ENCODE results near the gene GPATCH11.

Gene GPATCH11

DNA sequence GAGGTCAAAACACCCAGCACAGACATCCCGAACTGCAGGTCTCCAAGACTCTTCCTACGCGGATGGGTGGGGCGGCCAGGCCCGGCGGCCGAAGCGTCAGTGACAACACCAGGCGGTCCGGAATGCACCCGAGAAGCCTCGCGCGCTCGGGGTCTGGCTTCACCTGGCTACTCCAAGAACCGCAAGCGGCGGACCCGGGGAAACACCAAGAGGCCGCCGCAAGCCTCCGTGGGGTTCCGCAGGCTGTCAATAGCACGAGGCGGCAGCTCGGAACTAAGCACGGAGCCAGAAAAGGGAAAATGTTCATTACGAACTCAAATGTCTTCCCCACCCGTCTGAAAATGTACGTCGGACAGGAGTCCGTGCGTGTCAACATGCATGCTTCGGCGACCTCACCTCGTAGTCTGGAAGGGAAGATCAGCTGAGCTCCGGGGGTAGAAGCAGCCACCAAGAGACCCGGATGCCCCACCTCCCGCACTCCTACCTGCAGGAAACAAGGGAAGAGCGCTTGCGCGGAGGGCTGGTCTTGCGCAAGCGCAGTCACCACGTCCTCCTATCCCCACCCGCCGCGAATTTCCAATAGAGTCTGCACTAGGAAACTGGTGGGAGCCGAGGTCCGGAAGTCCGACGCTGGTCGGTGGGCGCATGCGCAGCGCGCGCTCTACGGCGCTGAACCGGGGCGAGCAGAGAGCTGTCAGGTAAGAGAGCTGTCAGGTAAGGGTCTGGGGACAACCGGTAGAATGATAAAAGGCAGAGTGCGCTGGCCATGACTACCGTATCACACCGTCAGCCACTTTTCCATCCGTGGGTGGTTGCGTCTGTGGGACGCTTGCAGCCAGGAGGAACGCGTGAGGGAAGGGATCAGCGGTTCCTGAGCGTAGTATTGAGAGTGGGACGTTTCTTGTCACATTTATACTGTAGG, at the start of gene GPATCH11, which contains the start of gene HEATR5B:
Gene GPATCH11, plus strand, starts transcription at position 646 of the 922 bp plus-strand sequence. CDS start 3,864 bp downstream, outside the sequence.
Gene HEATR5B, minus strand, starts transcription at position 500 of the 922 bp plus-strand sequence. CDS start 958 bp downstream, outside the sequence.
- Histone ChIP-seq H3K4me3 (ENCODE audit: low read depth in 1 of 5, low read length in 5 of 5) (peak within 1 kb of the TSS; percentile 93 to 100 (median 99)), H3K27me3 (ENCODE audit: control insufficient read depth in 5 of 5, insufficient read depth in 4 of 5, low read length in 5 of 5) (no peaks in the 10 kb centered on the region), H3K4me1 (ENCODE audit: control insufficient read depth in 5 of 5, insufficient read depth in 5 of 5, low read length in 5 of 5) (peaks cover 0 to 74% (median 64%) of the 10 kb centered on the region in 5 donors), H3K36me3 (ENCODE audit: control insufficient read depth in 5 of 5, insufficient read depth in 5 of 5, low read length in 5 of 5) (peaks cover 2 to 14% (median 12%) of the 10 kb centered on the region in 5 donors), H3K27ac (ENCODE audit: low read depth, low read length) (peak within 1 kb of the TSS; percentile 74), H3K9ac (ENCODE audit: low read length in 5 of 5) (peak within 1 kb of the TSS; percentile 70 to 96 (median 85)), H3K9me3 (ENCODE audit: control insufficient read depth in 5 of 5, low read length in 5 of 5) (no peaks in the 10 kb centered on the region)

DNA sequence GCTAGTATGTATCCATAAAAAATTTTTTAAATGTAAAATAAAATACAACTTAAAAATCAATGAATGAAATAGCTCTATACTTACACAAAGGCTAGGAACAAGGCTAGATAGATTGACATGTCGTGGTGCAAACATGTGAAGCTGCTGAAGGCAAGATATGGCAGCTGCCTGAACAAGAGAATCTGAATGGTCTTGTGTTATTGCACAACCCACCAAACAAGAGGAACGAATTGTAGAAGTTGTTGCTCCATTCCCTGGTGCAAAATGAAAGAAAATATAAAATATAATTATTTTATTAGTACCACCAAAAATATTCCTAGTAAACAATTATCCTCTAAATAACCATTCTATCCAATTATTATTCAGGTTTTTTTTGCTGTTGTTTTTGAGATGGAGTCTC, 46.5 kb upstream of the GPATCH11 start:
- peaks cover 19 to 57% (median 35%) of the 10 kb centered on the region in 5 donors for H3K36me3 ChIP-seq (ENCODE audit: control insufficient read depth in 5 of 5, insufficient read depth in 5 of 5, low read length in 5 of 5)
- H3K4me1 ChIP-seq (ENCODE audit: control insufficient read depth in 5 of 5, insufficient read depth in 5 of 5, low read length in 5 of 5): peaks cover 0 to 3% (median 0%) of the 10 kb centered on the region in 5 donors
- H3K9ac ChIP-seq (ENCODE audit: low read length in 5 of 5): no peak overlapping the region
- H3K27me3 ChIP-seq (ENCODE audit: control insufficient read depth in 5 of 5, insufficient read depth in 4 of 5, low read length in 5 of 5): no peaks in the 10 kb centered on the region
- H3K27ac ChIP-seq (ENCODE audit: low read depth, low read length): no peak overlapping the region
- H3K9me3 ChIP-seq (ENCODE audit: control insufficient read depth in 5 of 5, low read length in 5 of 5): no peaks in the 10 kb centered on the region
- no peak overlapping the region for H3K4me3 ChIP-seq (ENCODE audit: low read depth in 1 of 5, low read length in 5 of 5)

DNA sequence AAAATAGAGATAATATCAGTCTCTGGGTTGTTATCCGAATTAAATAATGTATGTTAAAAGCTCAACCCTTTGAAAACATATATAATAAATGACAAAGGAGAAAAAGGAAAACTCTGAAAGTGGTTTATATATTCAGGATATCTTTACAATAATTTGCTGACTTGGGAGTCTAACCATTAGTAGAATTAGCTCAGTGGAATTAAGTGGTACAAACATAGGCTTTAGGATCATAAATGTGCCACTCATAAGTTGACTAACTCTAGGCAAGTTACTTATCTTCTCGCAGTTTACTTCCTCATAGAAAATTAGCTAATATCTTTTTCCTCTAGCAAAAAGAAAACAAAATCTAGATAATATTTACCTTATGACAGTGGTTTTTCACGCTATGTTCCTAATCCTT, 44.7 kb upstream of the GPATCH11 start:
- peaks cover 0 to 9% (median 5%) of the 10 kb centered on the region in 5 donors for H3K4me1 ChIP-seq (ENCODE audit: control insufficient read depth in 5 of 5, insufficient read depth in 5 of 5, low read length in 5 of 5)
- H3K36me3 ChIP-seq (ENCODE audit: control insufficient read depth in 5 of 5, insufficient read depth in 5 of 5, low read length in 5 of 5): peaks cover 19 to 55% (median 35%) of the 10 kb centered on the region in 5 donors
- H3K27me3 ChIP-seq (ENCODE audit: control insufficient read depth in 5 of 5, insufficient read depth in 4 of 5, low read length in 5 of 5): no peaks in the 10 kb centered on the region
- H3K27ac ChIP-seq (ENCODE audit: low read depth, low read length): no peak overlapping the region
- no peaks in the 10 kb centered on the region for H3K9me3 ChIP-seq (ENCODE audit: control insufficient read depth in 5 of 5, low read length in 5 of 5)
- no peak overlapping the region for H3K4me3 ChIP-seq (ENCODE audit: low read depth in 1 of 5, low read length in 5 of 5)
- no peak overlapping the region for H3K9ac ChIP-seq (ENCODE audit: low read length in 5 of 5)

DNA sequence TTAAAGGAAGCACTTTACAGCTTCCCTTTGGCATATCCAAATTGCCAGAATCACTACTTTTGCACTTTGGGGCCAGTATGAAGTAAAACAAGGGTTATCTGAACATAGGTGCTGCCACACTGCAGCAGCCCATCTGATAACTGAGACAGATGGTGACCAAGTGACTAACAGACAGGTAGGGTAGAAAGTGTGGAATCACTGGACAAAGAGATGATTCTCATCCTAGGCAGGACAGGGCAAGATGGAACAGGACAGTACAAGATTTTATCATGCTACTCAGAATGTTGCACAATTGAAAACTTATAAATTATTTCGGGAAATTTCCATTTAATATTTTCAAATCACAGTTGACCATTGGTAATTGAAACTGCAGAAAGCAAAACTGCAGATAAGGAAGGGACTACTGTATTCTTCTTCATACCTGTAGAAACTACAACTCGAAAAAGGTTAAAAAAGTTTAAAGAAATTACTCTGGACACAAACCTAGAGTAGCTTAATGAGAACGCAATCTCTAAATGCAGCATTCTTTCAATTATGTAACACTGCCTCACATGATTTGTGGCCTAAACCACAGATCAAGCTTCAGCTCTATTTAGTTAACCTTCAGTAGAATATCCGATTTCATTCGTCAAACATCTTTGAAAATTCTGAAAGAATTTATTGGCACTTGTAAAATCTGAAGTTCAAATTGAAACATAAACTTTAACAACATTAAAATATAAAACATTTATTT, 31.6 kb upstream of the GPATCH11 start:
- H3K27ac ChIP-seq (ENCODE audit: low read depth, low read length): no peak overlapping the region
- H3K9ac ChIP-seq (ENCODE audit: low read length in 5 of 5): no peak overlapping the region
- no peaks in the 10 kb centered on the region for H3K9me3 ChIP-seq (ENCODE audit: control insufficient read depth in 5 of 5, low read length in 5 of 5)
- no peaks in the 10 kb centered on the region for H3K27me3 ChIP-seq (ENCODE audit: control insufficient read depth in 5 of 5, insufficient read depth in 4 of 5, low read length in 5 of 5)
- H3K4me3 ChIP-seq (ENCODE audit: low read depth in 1 of 5, low read length in 5 of 5): no peak overlapping the region
- H3K4me1 ChIP-seq (ENCODE audit: control insufficient read depth in 5 of 5, insufficient read depth in 5 of 5, low read length in 5 of 5): no peaks in the 10 kb centered on the region
- H3K36me3 ChIP-seq (ENCODE audit: control insufficient read depth in 5 of 5, insufficient read depth in 5 of 5, low read length in 5 of 5): peaks cover 43 to 69% (median 64%) of the 10 kb centered on the region in 5 donors

DNA sequence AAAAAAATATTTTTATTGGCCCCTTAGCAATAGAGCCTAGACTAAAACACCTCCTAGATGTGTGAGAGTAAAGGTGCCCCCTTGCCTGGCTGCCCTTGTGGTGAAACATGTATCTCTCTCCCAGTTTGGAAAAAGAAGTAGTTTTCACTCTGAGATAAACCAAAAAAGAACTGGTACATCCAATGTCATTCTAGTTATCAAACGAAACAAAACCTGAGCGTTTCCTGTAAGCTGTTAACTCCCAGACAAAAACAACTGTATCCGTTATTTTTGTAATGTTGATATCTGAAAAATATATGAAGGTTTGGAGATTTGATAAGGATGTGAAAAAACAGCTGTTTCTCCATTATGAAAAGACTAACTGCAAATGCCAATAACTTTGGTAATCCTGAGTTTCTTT, 24.5 kb upstream of the GPATCH11 start:
- Histone ChIP-seq H3K4me3 (ENCODE audit: low read depth in 1 of 5, low read length in 5 of 5) (no peak overlapping the region), H3K36me3 (ENCODE audit: control insufficient read depth in 5 of 5, insufficient read depth in 5 of 5, low read length in 5 of 5) (peaks cover 66 to 81% (median 74%) of the 10 kb centered on the region in 5 donors), H3K27me3 (ENCODE audit: control insufficient read depth in 5 of 5, insufficient read depth in 4 of 5, low read length in 5 of 5) (no peaks in the 10 kb centered on the region), H3K4me1 (ENCODE audit: control insufficient read depth in 5 of 5, insufficient read depth in 5 of 5, low read length in 5 of 5) (no peaks in the 10 kb centered on the region), H3K9me3 (ENCODE audit: control insufficient read depth in 5 of 5, low read length in 5 of 5) (no peaks in the 10 kb centered on the region), H3K27ac (ENCODE audit: low read depth, low read length) (no peak overlapping the region), H3K9ac (ENCODE audit: low read length in 5 of 5) (no peak overlapping the region)

DNA sequence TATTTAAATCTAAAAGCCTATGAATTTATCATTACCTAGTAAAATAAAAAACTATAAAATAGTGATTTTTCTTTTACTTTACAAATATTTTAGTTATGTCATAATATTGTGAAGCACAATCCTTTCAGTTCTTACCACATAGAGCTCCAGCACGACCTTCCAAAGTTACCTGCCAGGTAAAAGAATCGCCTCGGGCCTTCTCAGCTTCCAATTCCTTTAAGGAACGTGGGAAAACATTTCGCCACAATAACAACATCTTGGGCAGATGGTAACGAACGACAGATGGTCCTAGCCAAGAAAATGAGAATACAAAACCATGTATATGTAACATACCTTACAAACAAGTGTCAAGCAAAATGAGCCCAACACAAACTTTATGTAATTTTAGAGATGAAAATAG, 23.9 kb upstream of the GPATCH11 start:
- H3K36me3 ChIP-seq (ENCODE audit: control insufficient read depth in 5 of 5, insufficient read depth in 5 of 5, low read length in 5 of 5): peaks cover 62 to 86% (median 75%) of the 10 kb centered on the region in 5 donors
- H3K9me3 ChIP-seq (ENCODE audit: control insufficient read depth in 5 of 5, low read length in 5 of 5): no peaks in the 10 kb centered on the region
- H3K27ac ChIP-seq (ENCODE audit: low read depth, low read length): no peak overlapping the region
- H3K4me1 ChIP-seq (ENCODE audit: control insufficient read depth in 5 of 5, insufficient read depth in 5 of 5, low read length in 5 of 5): no peaks in the 10 kb centered on the region
- no peak overlapping the region for H3K4me3 ChIP-seq (ENCODE audit: low read depth in 1 of 5, low read length in 5 of 5)
- H3K27me3 ChIP-seq (ENCODE audit: control insufficient read depth in 5 of 5, insufficient read depth in 4 of 5, low read length in 5 of 5): no peaks in the 10 kb centered on the region
- H3K9ac ChIP-seq (ENCODE audit: low read length in 5 of 5): no peak overlapping the region

DNA sequence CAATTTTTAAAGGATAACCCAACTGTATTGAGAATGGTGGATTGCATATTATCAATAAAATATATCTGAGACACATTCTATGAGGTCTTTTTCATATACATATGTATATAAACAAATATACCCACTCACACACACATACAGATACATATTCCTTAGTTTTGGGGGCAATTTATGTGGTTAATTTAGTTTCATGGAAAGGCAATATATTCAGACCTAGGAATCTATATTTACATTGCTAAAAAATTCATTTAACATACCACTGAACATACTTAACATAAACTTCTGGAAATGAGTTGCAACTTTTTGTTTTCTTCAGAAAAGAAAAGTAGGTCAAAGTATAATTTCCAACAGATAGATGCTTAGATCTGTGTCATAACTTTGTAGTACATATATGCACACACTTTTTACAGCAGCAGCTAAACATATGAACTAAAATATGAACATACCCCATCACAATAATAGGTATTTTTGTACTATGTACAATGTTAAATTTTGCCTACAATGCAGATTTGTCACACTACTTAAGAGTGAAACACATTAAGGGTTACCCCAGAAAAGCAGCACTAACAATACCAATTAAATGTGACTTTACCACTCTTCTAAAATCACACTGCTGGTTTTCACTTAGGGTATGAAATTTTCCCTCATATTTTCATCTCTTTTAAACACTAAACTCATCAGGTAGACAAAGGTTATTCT, 23.2 kb upstream of the GPATCH11 start:
- no peaks in the 10 kb centered on the region for H3K9me3 ChIP-seq (ENCODE audit: control insufficient read depth in 5 of 5, low read length in 5 of 5)
- H3K4me3 ChIP-seq (ENCODE audit: low read depth in 1 of 5, low read length in 5 of 5): no peak overlapping the region
- no peak overlapping the region for H3K9ac ChIP-seq (ENCODE audit: low read length in 5 of 5)
- no peaks in the 10 kb centered on the region for H3K4me1 ChIP-seq (ENCODE audit: control insufficient read depth in 5 of 5, insufficient read depth in 5 of 5, low read length in 5 of 5)
- H3K27ac ChIP-seq (ENCODE audit: low read depth, low read length): no peak overlapping the region
- H3K27me3 ChIP-seq (ENCODE audit: control insufficient read depth in 5 of 5, insufficient read depth in 4 of 5, low read length in 5 of 5): no peaks in the 10 kb centered on the region
- peaks cover 61 to 86% (median 75%) of the 10 kb centered on the region in 5 donors for H3K36me3 ChIP-seq (ENCODE audit: control insufficient read depth in 5 of 5, insufficient read depth in 5 of 5, low read length in 5 of 5)

DNA sequence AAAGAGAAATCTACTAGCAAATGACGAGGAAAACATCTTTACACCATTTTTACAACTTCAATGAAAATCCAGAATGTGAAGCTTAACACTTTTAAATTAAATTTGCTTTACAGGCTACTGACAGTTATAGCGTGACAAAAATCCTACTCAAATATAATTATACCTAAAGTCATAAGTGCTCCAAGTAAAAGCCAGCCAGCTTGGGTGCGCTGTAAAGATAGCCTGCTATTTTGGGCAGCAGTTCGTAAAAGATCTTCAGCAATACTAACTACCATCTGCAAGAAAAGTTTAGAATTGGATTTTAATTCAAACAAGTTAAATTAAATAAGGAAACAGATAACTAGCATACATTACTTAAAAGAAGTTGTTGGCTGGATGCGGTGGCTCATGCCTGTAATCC, 22.5 kb upstream of the GPATCH11 start:
- Histone ChIP-seq H3K9ac (ENCODE audit: low read length in 5 of 5) (no peak overlapping the region), H3K27me3 (ENCODE audit: control insufficient read depth in 5 of 5, insufficient read depth in 4 of 5, low read length in 5 of 5) (no peaks in the 10 kb centered on the region), H3K36me3 (ENCODE audit: control insufficient read depth in 5 of 5, insufficient read depth in 5 of 5, low read length in 5 of 5) (peaks cover 60 to 81% (median 70%) of the 10 kb centered on the region in 5 donors), H3K27ac (ENCODE audit: low read depth, low read length) (no peak overlapping the region), H3K9me3 (ENCODE audit: control insufficient read depth in 5 of 5, low read length in 5 of 5) (no peaks in the 10 kb centered on the region), H3K4me3 (ENCODE audit: low read depth in 1 of 5, low read length in 5 of 5) (no peak overlapping the region), H3K4me1 (ENCODE audit: control insufficient read depth in 5 of 5, insufficient read depth in 5 of 5, low read length in 5 of 5) (no peaks in the 10 kb centered on the region)

DNA sequence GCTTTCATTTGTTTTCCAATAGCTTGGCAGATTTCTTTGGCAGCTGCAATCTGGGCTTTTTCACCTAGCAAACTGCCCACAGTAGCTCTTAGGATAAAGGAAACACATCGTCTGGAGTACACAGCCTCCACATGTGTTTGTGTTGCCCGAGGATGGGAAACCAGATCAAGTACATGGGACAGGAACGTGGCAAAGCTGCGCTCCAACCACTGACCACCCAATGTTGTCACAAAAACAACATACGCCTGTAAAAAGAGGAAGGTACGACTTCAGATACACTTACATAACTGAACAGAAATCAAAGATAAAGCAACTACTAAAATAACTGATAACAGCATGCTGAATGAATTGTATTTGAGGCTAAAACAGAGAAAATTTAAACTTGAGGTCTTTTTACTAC, 15.6 kb upstream of the GPATCH11 start:
- Histone ChIP-seq H3K27me3 (ENCODE audit: control insufficient read depth in 5 of 5, insufficient read depth in 4 of 5, low read length in 5 of 5) (no peaks in the 10 kb centered on the region), H3K36me3 (ENCODE audit: control insufficient read depth in 5 of 5, insufficient read depth in 5 of 5, low read length in 5 of 5) (peaks cover 29 to 68% (median 55%) of the 10 kb centered on the region in 5 donors), H3K9ac (ENCODE audit: low read length in 5 of 5) (no peak overlapping the region), H3K4me1 (ENCODE audit: control insufficient read depth in 5 of 5, insufficient read depth in 5 of 5, low read length in 5 of 5) (no peaks in the 10 kb centered on the region), H3K4me3 (ENCODE audit: low read depth in 1 of 5, low read length in 5 of 5) (no peak overlapping the region), H3K27ac (ENCODE audit: low read depth, low read length) (no peak overlapping the region), H3K9me3 (ENCODE audit: control insufficient read depth in 5 of 5, low read length in 5 of 5) (no peaks in the 10 kb centered on the region)
